Fibroblast of skin of back (primary cell): ENCODE measurements around the gene CDK9. TPM values are rescaled to one million over a fixed set of nuclear protein-coding genes. Genes with fewer than 3 reads are reported as not detected.
"Not testable (repeated sequence)": the region's sequence is repeated elsewhere in the genome, so short reads cannot be mapped to it uniquely, and the experiment has no call there.

Experiments
- DNase-seq: peaks from one replicate; pipeline ENCODE4 v3.0.0-alpha.2; 2013
- polyA plus RNA-seq, 2 experiments: library from polyadenylated mRNA; unstranded; fragments of 120-200 nt; gene quantifications; one replicate each; pipeline ENCODE4 v1.2.1, GENCODE V29; 2013; ENCODE audit not compliant: insufficient read length in 2 of 2

CDK9 gene
- polyA plus RNA-seq (2013, experiment 1 of 2; ENCODE audit: insufficient read length) = 46.5 TPM
- polyA plus RNA-seq (2013, experiment 2 of 2; ENCODE audit: insufficient read length) = 27.1 TPM

- DNase-seq = peak; percentile 89
These were observed at the start of gene CDK9 for GRCh38 chr9:127785933-127786772. TSS of gene CDK9 (plus strand) at chr9:127786034. CDS start at chr9:127786149, 115 bp downstream.

- no peak for DNase-seq
These were observed 47.2 kb upstream of the CDK9 start for GRCh38 chr9:127738666-127739065.

DNA sequence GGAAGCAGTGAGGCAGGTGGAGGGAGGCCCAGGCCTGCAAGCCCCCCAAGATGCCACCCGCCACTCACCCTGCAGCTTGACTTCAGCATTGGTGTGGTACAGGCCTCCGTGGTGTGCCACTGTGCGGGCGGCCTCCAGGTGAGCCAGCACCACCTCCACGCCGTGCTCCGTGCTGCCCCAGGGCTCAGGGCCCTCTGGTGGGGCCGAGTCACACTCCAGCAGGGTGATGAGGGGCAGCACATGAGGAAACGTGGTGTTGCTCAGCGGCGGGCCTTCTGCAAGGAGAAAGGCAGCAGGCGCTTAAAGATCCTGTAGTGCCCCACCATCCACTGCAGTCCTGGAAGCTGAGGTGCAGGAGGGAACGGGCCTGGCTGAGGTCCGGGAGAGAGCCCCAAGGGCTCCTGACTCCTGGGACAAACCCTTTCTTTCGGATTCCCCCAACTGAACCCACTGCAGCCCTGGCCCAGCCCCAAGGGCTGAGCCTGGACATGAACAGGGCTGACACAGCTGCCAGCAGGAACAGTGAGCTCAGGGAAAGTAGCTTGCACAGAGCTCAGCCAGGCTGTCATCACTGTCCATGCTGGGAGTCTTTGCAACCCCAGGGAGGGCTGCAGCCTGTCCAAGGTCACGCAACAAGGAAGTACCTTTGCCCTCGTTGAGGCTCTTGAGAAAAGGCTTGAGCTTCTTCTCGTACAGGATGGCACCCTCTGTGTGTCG lies 46.1 kb upstream of the CDK9 start:
- DNase-seq = no peak

DNA sequence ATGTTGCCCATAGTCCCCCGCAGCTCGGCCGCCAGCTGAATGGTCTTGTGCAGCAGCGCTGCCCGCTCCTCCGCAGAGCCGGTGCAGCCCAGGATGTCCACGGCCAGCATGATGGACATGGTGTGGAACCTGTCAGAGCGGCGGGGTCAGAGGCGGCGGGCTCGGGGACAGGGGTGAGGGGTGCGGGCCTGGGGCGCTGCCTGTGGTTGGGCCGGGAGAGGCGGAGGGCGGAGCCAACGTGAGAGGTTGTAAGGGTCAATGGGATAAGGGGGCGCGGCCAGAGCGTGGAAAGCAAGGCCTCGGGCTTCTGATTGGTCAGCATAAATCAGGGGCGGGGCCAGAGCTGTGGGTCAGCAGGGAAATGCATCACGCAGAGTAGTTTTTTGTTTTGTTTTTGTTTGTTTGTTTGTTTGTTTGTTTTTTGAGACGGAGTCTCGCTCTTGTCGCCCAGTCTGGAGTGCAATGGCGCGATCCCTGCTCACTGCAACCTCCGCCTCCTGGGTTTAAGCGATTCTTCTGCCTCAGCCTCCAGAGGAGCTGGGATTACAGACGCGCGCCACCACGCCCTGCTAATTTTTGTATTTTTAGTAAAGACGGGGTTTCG lies 43.9 kb upstream of the CDK9 start:
- peak; percentile 34 for DNase-seq

DNA sequence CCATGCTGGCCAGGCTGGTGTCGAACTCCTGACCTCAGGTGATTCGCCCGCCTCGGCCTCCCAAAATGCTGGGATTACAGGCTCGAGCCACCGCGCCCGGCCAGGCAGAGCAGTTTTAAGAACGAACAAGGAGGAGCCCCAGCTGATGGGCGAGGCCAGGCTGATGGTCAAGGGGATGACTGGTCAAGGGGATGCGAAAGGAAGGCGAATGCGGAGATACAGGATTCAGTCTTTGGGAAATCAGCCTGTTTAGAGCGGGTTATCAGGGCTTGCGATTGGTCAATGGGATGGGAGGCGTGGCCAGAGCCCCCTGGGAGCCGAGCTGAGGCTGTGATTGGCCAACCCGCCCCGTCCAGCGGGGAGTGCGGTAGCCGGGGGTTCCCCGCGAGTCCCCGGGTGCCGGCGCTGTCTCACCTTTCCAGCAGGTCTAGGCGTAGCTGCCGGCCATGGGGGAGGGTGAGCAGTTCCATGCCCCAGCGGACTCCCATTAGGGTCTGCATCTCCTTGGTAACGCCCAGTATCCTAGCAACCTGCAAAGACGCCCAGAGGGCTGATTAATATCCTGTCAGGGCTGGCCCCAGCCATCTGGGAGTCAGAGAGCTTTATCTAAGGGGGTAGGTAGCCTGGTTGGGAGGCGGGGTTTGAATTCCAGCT lies 43.3 kb upstream of the CDK9 start:
- peak; percentile 72 for DNase-seq

GRCh38 chr9:127744398-127745110 lies 41.3 kb upstream of the CDK9 start:
- DNase-seq = no peak

GRCh38 chr9:127746959-127747569 lies 38.8 kb upstream of the CDK9 start:
- no peak for DNase-seq

DNA sequence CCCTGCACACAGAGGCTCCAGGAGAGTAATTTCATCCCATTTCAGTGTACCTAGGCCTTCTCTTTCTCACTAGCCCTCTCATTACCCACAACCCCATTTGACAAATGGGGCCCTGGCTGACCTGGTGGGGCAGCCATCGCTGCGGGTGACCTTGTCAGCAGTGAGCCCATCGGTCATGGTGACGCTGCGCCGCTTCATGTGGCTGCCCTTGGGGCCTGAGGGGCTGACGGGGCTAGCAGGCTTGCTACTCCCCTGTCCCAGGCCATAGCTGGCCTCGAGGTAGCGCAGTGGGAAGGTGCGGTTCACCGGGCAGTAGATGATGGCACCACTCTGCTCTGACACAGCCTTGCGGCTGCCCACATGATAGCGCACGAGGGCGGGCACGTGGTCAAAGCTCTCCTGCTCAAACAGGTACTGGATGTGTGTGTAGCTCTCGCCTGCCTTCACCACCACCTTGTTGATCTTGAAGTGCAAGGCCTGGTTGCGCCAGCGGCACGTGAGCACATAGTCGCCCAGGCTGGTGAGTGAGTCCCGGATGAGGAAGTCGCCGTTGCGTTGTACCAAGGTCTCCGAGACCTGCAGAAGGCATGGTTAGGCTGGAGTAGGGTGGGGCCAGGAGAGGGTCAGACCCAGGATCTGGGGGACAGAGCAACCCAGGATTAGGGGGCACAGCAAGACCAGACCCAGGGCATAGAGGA lies 36.6 kb upstream of the CDK9 start:
- DNase-seq = no peak

DNA sequence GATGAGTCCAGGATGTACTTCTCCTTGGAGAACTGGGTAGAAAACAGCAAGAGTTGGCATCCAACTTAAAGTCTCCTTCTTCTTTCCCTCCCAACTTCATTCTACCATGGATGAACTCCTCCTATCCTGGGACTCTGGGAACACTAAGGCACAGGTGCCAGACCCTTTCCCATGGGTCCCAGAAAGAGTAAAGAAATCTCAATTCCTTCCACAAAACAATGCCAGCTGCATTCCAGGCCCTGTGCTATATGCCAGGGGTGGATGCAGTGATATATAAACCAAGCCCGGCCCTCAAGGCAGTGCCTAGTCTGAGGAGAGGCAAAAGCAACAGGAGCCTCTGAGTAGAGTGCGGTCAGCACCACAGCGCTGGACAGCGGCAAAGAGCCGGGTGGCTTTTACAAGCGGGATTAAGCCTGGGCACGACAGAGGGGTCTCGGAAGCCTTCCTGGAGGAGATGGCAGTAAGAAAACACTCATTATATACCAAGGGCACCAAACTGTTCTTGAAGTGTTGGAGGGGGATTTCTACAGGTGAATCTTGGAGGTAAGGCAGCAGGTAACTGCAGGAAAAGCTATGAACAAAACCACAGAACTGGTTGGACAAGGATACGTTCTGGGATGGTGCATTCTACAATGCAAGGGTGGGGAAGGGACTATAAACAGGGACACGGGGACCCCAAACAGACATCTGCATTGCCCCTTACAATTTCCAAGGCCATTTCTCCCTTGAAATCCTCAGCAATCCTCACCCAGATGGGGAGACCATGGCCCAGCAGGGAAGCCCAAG lies 34.4 kb upstream of the CDK9 start:
- no peak for DNase-seq

DNA sequence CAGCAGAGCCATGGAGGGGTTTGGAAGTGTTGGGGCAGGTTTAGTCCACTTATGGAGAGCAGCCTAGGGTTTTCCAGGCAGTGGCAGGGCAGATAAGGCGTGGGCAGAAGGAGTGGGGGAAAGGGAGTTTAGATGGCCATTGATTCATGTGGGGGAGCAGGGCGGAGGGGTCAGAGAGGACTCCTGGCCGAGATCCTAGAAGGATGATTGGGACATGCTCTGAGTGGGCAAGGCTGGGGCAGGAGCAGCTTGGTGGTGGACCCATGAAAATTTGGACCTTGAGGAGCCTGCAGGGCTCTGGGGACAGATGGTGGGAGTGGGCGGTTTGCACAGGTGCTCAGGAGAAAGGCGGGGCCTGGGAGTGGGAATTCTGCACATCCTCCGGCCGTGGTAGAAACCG lies 32.7 kb upstream of the CDK9 start:
- no peak for DNase-seq

GRCh38 chr9:127753622-127754021 lies 32.2 kb upstream of the CDK9 start:
- DNase-seq = no peak

DNA sequence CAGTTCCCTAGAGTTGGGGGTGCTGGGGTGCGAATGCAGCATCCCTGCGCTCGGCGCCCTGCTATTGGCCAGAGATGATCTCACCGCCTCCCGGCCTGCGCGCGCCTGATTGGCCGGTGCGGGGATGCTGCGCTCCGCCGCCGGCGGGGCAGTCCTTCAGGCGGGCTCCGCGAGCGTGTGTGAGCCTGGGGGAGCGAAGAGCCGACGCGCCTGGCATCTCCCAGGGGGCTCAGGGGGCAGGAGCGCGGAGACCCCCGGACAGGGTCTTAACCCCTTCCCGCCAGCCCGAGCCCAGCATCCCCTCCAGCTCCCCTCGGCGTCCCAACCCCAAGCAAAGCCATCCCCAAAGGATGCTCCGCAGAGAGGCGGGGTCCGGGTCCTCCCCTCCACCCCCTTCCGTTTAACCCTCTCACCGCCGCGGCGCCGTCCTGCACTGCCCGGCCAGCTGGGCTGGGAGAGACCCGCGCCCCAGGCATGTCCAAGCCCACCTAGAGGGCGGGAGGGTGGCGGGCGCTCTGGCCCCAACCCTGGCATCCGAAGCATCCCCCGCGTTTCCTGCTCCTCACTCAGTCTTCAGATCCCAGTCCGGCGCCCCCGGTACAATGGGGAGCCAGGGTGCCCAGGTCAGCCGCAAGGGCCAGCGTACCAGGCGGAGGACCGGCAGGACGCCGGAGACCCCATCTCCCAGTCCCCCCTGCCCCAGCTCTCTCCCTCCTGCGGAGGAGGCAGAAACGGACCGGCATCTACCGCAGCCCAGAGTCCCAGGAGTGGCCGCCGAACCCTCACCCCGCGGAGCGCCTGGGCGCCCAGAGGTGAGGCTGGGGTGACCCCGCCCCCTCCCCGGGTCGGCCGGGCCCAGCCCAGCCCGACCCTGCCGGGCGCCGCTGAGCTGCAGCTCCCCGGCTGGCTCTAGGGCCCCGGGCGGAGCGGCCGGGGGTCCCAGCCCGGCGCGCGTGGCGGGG lies 31.5 kb upstream of the CDK9 start:
- no peak for DNase-seq

- DNase-seq = no peak
These were observed 30.5 kb upstream of the CDK9 start for GRCh38 chr9:127755061-127756060.

GRCh38 chr9:127756233-127756632 lies 29.6 kb upstream of the CDK9 start:
- no peak for DNase-seq

- DNase-seq = not testable (repeated sequence)
These were observed 29.1 kb upstream of the CDK9 start for GRCh38 chr9:127756776-127757175.

DNA sequence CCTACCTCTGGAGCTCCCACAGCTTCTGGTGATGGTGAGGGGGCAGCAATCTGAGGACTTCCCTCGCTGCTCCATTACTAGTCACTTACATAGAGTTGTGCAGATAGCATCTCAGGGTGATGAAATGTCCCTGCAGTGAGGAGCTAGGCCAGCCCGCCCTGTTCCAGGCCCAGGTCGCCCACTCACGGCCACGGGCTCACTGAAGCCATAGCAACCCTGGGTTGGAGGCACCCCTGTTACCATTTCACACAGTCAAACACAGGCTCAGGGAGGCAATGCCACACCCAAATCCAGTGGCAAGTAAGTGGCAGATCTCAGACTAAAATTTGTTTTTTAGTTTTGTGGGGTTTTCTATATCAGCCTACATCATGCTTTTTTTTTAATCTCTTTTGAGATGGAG lies 27.0 kb upstream of the CDK9 start:
- DNase-seq = no peak

GRCh38 chr9:127761061-127761460 lies 24.8 kb upstream of the CDK9 start:
- DNase-seq = no peak
